ENCODE data around the gene C10orf71.

DNA sequence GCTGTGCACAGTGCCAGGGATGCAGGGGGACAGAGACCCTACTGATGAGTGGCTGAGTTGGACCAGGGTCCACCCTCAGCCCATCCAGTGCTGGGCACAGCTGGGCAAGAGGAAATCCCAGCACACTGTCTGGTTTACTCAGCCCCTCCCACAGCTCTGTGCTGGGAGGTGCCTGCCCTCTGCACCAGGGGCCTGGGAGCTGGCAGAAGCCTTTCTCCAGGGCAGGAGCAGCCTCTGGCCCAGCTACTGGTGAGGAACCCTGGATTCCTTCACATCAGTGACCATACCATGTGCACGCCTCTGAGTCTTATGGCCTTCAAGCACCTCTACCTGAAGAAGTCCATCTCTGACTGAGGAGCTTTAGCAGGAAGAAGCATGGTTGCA is 25.9 kb upstream of the C10orf71 start:
- no peak for TF ChIP-seq POLR2AphosphoS5 (IDR thresholded peaks at IDR 0.05)
- TF ChIP-seq, protein P1, sequence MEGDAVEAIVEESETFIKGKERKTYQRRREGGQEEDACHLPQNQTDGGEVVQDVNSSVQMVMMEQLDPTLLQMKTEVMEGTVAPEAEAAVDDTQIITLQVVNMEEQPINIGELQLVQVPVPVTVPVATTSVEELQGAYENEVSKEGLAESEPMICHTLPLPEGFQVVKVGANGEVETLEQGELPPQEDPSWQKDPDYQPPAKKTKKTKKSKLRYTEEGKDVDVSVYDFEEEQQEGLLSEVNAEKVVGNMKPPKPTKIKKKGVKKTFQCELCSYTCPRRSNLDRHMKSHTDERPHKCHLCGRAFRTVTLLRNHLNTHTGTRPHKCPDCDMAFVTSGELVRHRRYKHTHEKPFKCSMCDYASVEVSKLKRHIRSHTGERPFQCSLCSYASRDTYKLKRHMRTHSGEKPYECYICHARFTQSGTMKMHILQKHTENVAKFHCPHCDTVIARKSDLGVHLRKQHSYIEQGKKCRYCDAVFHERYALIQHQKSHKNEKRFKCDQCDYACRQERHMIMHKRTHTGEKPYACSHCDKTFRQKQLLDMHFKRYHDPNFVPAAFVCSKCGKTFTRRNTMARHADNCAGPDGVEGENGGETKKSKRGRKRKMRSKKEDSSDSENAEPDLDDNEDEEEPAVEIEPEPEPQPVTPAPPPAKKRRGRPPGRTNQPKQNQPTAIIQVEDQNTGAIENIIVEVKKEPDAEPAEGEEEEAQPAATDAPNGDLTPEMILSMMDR (IDR thresholded peaks at IDR 0.05): no peak
- no peak for TF ChIP-seq POLR2A (IDR thresholded peaks at IDR 0.05)
